HL-60 (cell line): ENCODE results near the gene KRT77.

Experiments used
- DNase-seq, 2 experiments: peaks; one replicate each; pipeline ENCODE4 v3.0.0-alpha.2; 2010 to 2020; ENCODE audit warnings: low read depth in 1 of 2, low spot score in 1 of 2
- H3K27ac ChIP-seq: fragments of 250-450 bp; sonication (Bioruptor Pico); replicated peaks from 2 replicates; pipeline ENCODE4 v1.5.1; 2020; ENCODE audit warnings: mild to moderate bottlenecking, moderate library complexity
- H3K27me3 ChIP-seq: fragments of 250-450 bp; sonication (Bioruptor Pico); 2 replicates; pipeline ENCODE4 v1.5.1; 2021; ENCODE audit warnings: mild to moderate bottlenecking, moderate library complexity; ENCODE audit not compliant: insufficient read depth, poor library complexity, severe bottlenecking
- H3K4me3 ChIP-seq: replicated peaks from 2 replicates; pipeline ENCODE4 v1.5.1; 2011; ENCODE audit warnings: mild to moderate bottlenecking, control low read depth, low read length; ENCODE audit not compliant: insufficient read depth
- CTCF ChIP-seq: IDR thresholded peaks from one replicate; pipeline ENCODE4 v1.5.1; 2011; ENCODE audit warnings: low read length, control low read depth, inconsistent platforms; ENCODE audit not compliant: insufficient read depth
- GABPA ChIP-seq: IDR thresholded peaks from 2 replicates; pipeline ENCODE4 v1.6.1; 2012; ENCODE audit warnings: low read depth
- POLR2AphosphoS5 ChIP-seq: IDR thresholded peaks from 2 replicates; pipeline ENCODE4 v1.6.1; 2012; ENCODE audit warnings: low read depth
- SPI1 ChIP-seq: IDR thresholded peaks from 2 replicates; pipeline ENCODE4 v1.6.1; 2012; ENCODE audit warnings: low read depth, mild to moderate bottlenecking, borderline replicate concordance
- TF ChIP-seq, protein P1 (sequence below): IDR thresholded peaks from 2 replicates; pipeline ENCODE4 v1.6.1; 2012; ENCODE audit warnings: low read depth; ENCODE audit not compliant: insufficient replicate concordance

Gene KRT77

GRCh38 chr12:52685406-52685890 lies 17.9 kb downstream of the KRT77 start:
- no peak for TF ChIP-seq POLR2AphosphoS5
- TF ChIP-seq, protein P1, sequence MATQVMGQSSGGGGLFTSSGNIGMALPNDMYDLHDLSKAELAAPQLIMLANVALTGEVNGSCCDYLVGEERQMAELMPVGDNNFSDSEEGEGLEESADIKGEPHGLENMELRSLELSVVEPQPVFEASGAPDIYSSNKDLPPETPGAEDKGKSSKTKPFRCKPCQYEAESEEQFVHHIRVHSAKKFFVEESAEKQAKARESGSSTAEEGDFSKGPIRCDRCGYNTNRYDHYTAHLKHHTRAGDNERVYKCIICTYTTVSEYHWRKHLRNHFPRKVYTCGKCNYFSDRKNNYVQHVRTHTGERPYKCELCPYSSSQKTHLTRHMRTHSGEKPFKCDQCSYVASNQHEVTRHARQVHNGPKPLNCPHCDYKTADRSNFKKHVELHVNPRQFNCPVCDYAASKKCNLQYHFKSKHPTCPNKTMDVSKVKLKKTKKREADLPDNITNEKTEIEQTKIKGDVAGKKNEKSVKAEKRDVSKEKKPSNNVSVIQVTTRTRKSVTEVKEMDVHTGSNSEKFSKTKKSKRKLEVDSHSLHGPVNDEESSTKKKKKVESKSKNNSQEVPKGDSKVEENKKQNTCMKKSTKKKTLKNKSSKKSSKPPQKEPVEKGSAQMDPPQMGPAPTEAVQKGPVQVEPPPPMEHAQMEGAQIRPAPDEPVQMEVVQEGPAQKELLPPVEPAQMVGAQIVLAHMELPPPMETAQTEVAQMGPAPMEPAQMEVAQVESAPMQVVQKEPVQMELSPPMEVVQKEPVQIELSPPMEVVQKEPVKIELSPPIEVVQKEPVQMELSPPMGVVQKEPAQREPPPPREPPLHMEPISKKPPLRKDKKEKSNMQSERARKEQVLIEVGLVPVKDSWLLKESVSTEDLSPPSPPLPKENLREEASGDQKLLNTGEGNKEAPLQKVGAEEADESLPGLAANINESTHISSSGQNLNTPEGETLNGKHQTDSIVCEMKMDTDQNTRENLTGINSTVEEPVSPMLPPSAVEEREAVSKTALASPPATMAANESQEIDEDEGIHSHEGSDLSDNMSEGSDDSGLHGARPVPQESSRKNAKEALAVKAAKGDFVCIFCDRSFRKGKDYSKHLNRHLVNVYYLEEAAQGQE, result no peak
- TF ChIP-seq GABPA, result no peak
- no peak for TF ChIP-seq CTCF
- no peak for TF ChIP-seq SPI1
- no peak overlapping the region for H3K4me3 ChIP-seq
- DNase-seq, result no peak
- peaks cover 13% of the 10 kb centered on the region for H3K27me3 ChIP-seq
- no peak overlapping the region for H3K27ac ChIP-seq

GRCh38 chr12:52684431-52684830 lies 18.9 kb downstream of the KRT77 start:
- TF ChIP-seq, protein P1, result no peak
- no peak for TF ChIP-seq GABPA
- no peak for TF ChIP-seq POLR2AphosphoS5
- TF ChIP-seq CTCF, result no peak
- TF ChIP-seq SPI1, result no peak
- Histone ChIP-seq H3K27ac (no peak overlapping the region), H3K27me3 (peaks cover 15% of the 10 kb centered on the region), H3K4me3 (no peak overlapping the region)
- DNase-seq, result no peak

GRCh38 chr12:52683575-52684300 lies 19.6 kb downstream of the KRT77 start:
- H3K4me3 ChIP-seq, result no peak overlapping the region
- no peak for DNase-seq
- peaks cover 15% of the 10 kb centered on the region for H3K27me3 ChIP-seq
- no peak overlapping the region for H3K27ac ChIP-seq
- TF ChIP-seq POLR2AphosphoS5, result no peak
- TF ChIP-seq SPI1, result no peak
- no peak for TF ChIP-seq GABPA
- no peak for TF ChIP-seq CTCF
- TF ChIP-seq, protein P1, result no peak
